PC-9 (cell line): ENCODE data around the gene SETD1B. TPM values are rescaled to one million over a fixed set of nuclear protein-coding genes. Genes with fewer than 3 reads are reported as not detected.
"Not testable (repeated sequence)": the region's sequence is repeated elsewhere in the genome, so short reads cannot be mapped to it uniquely, and the experiment has no call there.

Experiments used
- BruUV-seq: library from RNA; stranded (reverse); fragments of 400-500 nt; replicated peaks from 2 replicates; lab custom pipeline; 2021; lab: Mats Ljungman, UMichigan
- CTCF ChIA-PET: fragments of 300-600 bp; sonication (Branson Sonifier 250); formaldehyde crosslinking; loops from one replicate; lab custom pipeline; 2022; ENCODE audit warnings: antibody characterized with exemption; lab: Charles Lee
- POLR2A ChIA-PET: fragments of 300-600 bp; sonication (Branson Sonifier 250); formaldehyde crosslinking; loops from one replicate; lab custom pipeline; 2022; ENCODE audit warnings: antibody characterized with exemption; ENCODE audit not compliant: unreplicated experiment; lab: Charles Lee
- DNase-seq, 2 experiments: peaks; one replicate each; pipeline versions ENCODE4 v3.0.0 to v3.0.0-alpha.2; 2015 to 2022; ENCODE audit warnings: mixed read lengths in 1 of 2
- H2AFZ ChIP-seq: fragments of 200-600 bp; sonication (generic); 2 replicates; pipeline ENCODE4 v1.8.1; 2017; ENCODE audit warnings: antibody characterized with exemption
- H3F3A ChIP-seq: fragments of 200-600 bp; sonication (generic); 2 replicates; pipeline ENCODE4 v1.8.1; 2017; ENCODE audit warnings: antibody characterized with exemption, mild to moderate bottlenecking, low read depth; ENCODE audit not compliant: insufficient read depth
- H3K27ac ChIP-seq: fragments of 200-600 bp; sonication (generic); 2 replicates; pipeline ENCODE4 v1.6.1; 2016; ENCODE audit warnings: mixed run types
- H3K27me3 ChIP-seq: fragments of 200-600 bp; sonication (generic); 2 replicates; pipeline ENCODE4 v1.6.1; 2016; ENCODE audit warnings: low read depth, mixed run types; ENCODE audit not compliant: insufficient read depth
- H3K36me3 ChIP-seq: fragments of 200-600 bp; sonication (generic); 2 replicates; pipeline ENCODE4 v1.6.1; 2016; ENCODE audit warnings: low read depth, mixed run types
- H3K4me1 ChIP-seq: fragments of 200-600 bp; sonication (generic); replicated peaks from 2 replicates; pipeline ENCODE4 v1.6.1; 2016; ENCODE audit warnings: mixed run types; ENCODE audit not compliant: insufficient read depth
- H3K4me2 ChIP-seq: fragments of 200-600 bp; sonication (generic); 2 replicates; pipeline ENCODE4 v1.6.1; 2017; ENCODE audit warnings: mixed run types
- H3K4me3 ChIP-seq: fragments of 200-600 bp; sonication (generic); 2 replicates; pipeline ENCODE4 v1.6.1; 2016; ENCODE audit warnings: mixed run types
- H3K79me2 ChIP-seq: fragments of 200-600 bp; sonication (generic); 2 replicates; pipeline ENCODE4 v1.6.1; 2017; ENCODE audit warnings: low read depth, mixed run types
- H3K9me2 ChIP-seq: fragments of 200-600 bp; sonication (generic); 2 replicates; pipeline ENCODE4 v1.8.1; 2017; ENCODE audit warnings: mild to moderate bottlenecking; ENCODE audit not compliant: insufficient read depth
- H3K9me3 ChIP-seq: fragments of 200-600 bp; sonication (generic); 2 replicates; pipeline ENCODE4 v1.8.1; 2016; ENCODE audit warnings: low read depth; ENCODE audit not compliant: insufficient read depth
- H4K20me1 ChIP-seq: fragments of 200-600 bp; sonication (generic); 2 replicates; pipeline ENCODE4 v1.8.1; 2017; ENCODE audit not compliant: insufficient read depth
- EZH2 ChIP-seq: fragments of 200-600 bp; sonication (generic); IDR thresholded peaks from 2 replicates; pipeline ENCODE4 v1.8.0; 2017; ENCODE audit warnings: antibody characterized with exemption, low read depth
- intact Hi-C: fragments of 100-400 bp; cut with micrococcal nuclease; formaldehyde crosslinking; loops from one replicate; pipeline ENCODE4 v1.10.0; 2022; ENCODE audit not compliant: unreplicated experiment
- total RNA-seq: library from RNA; stranded (reverse); gene quantifications from 2 replicates; pipeline ENCODE4 v1.2.3, GENCODE V29; 2021
- TF ChIP-seq, protein P1 (sequence below): fragments of 200-600 bp; sonication (generic); conservative IDR thresholded peaks from 2 replicates; pipeline ENCODE4 v1.6.1; 2017; ENCODE audit warnings: mixed run types, antibody characterized with exemption, mild to moderate bottlenecking, moderate library complexity

The SETD1B gene
- total RNA-seq, 1 experiment from 2014 or later = 22.6 TPM

DNA sequence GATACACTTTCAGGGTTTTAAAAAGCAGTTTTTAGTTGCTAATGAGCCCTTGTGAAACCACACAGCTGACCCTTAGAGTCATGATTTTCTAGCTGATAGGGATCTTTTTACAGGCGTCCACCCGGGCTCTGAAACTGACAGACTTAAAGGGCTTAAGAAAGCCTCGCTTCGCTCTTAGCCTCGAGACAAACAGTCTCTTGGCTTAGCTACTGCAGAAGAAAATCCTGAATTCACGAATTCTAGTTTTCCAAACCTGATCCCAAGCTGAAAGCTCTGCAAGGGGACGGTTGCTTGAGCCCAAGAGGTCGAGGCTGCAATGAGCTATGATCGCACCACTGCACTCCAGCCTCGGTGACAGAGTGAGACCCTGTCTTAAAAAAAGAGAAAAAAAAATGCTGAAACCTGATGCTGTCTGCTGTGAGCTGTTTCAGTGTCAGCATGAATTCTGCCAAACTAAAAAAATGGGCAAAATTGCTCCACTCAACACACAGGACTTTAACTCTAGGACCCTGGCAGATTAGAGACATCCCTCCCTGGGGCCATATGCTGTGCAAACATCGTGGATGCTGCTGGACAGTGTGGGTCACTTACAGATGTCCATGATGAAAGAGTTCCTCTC lies 57.9 kb downstream of the SETD1B start:
- H3K36me3 ChIP-seq = no peaks in the 10 kb centered on the region
- H3K79me2 ChIP-seq = no peaks in the 10 kb centered on the region
- TF ChIP-seq, protein P1, sequence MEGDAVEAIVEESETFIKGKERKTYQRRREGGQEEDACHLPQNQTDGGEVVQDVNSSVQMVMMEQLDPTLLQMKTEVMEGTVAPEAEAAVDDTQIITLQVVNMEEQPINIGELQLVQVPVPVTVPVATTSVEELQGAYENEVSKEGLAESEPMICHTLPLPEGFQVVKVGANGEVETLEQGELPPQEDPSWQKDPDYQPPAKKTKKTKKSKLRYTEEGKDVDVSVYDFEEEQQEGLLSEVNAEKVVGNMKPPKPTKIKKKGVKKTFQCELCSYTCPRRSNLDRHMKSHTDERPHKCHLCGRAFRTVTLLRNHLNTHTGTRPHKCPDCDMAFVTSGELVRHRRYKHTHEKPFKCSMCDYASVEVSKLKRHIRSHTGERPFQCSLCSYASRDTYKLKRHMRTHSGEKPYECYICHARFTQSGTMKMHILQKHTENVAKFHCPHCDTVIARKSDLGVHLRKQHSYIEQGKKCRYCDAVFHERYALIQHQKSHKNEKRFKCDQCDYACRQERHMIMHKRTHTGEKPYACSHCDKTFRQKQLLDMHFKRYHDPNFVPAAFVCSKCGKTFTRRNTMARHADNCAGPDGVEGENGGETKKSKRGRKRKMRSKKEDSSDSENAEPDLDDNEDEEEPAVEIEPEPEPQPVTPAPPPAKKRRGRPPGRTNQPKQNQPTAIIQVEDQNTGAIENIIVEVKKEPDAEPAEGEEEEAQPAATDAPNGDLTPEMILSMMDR = no peak
- no peak for TF ChIP-seq EZH2
- no peak overlapping the region for H3K4me3 ChIP-seq
- no peaks in the 10 kb centered on the region for H3K4me1 ChIP-seq
- BruUV-seq = no TSS peak
- H3F3A ChIP-seq = no peaks in the 10 kb centered on the region
- POLR2A ChIA-PET = no interaction called here
- no peaks in the 10 kb centered on the region for H3K9me3 ChIP-seq
- H2AFZ ChIP-seq = no peak overlapping the region
- intact Hi-C loops = no loop called here
- H3K27me3 ChIP-seq = no peaks in the 10 kb centered on the region
- CTCF ChIA-PET = no interaction called here
- no peaks in the 10 kb centered on the region for H4K20me1 ChIP-seq
- H3K4me2 ChIP-seq = no peak overlapping the region
- DNase-seq = no peak
- no peak overlapping the region for H3K27ac ChIP-seq
- no peaks in the 10 kb centered on the region for H3K9me2 ChIP-seq

GRCh38 chr12:121866331-121866730 lies 62.5 kb downstream of the SETD1B start:
- no peaks in the 10 kb centered on the region for H3K4me1 ChIP-seq
- no peaks in the 10 kb centered on the region for H3K9me2 ChIP-seq
- no peak overlapping the region for H2AFZ ChIP-seq
- no peaks in the 10 kb centered on the region for H4K20me1 ChIP-seq
- no peak for DNase-seq
- H3K4me2 ChIP-seq = no peak overlapping the region
- H3K4me3 ChIP-seq = no peak overlapping the region
- POLR2A ChIA-PET = interaction anchor here (0.7 kb wide), 1 partner anchor 440 kb away, joined by 4 read pairs; no protein-coding TSS in a partner anchor
- no peaks in the 10 kb centered on the region for H3K79me2 ChIP-seq
- CTCF ChIA-PET = no interaction called here
- H3K27ac ChIP-seq = no peak overlapping the region
- H3K36me3 ChIP-seq = no peaks in the 10 kb centered on the region
- no peaks in the 10 kb centered on the region for H3F3A ChIP-seq
- BruUV-seq = no TSS peak
- intact Hi-C loops = no loop called here
- H3K9me3 ChIP-seq = no peaks in the 10 kb centered on the region
- TF ChIP-seq EZH2 = no peak
- TF ChIP-seq, protein P1 = no peak
- H3K27me3 ChIP-seq = no peaks in the 10 kb centered on the region

GRCh38 chr12:121869229-121869628 lies 65.4 kb downstream of the SETD1B start:
- intact Hi-C loops, H4K20me1 ChIP-seq, BruUV-seq, H3K27me3 ChIP-seq, DNase-seq, H3K9me3 ChIP-seq, H3K79me2 ChIP-seq, H3K4me2 ChIP-seq, H3K4me1 ChIP-seq, POLR2A ChIA-PET, CTCF ChIA-PET, H2AFZ ChIP-seq, H3K36me3 ChIP-seq, H3F3A ChIP-seq, H3K27ac ChIP-seq, H3K4me3 ChIP-seq, H3K9me2 ChIP-seq: not testable (repeated sequence)

GRCh38 chr12:121871467-121871866 lies 67.7 kb downstream of the SETD1B start:
- POLR2A ChIA-PET = no interaction called here
- intact Hi-C loops = no loop called here
- no peak for TF ChIP-seq EZH2
- TF ChIP-seq, protein P1 = no peak
- DNase-seq = no peak
- no peak overlapping the region for H3K27ac ChIP-seq
- CTCF ChIA-PET = no interaction called here
- no peaks in the 10 kb centered on the region for H3K9me2 ChIP-seq
- H4K20me1 ChIP-seq = no peaks in the 10 kb centered on the region
- BruUV-seq = no TSS peak
- H3K9me3 ChIP-seq = no peaks in the 10 kb centered on the region
- H3K4me3 ChIP-seq = no peak overlapping the region
- H3K79me2 ChIP-seq = no peaks in the 10 kb centered on the region
- H3F3A ChIP-seq = no peaks in the 10 kb centered on the region
- no peak overlapping the region for H3K4me2 ChIP-seq
- no peaks in the 10 kb centered on the region for H3K27me3 ChIP-seq
- H2AFZ ChIP-seq = no peak overlapping the region
- no peaks in the 10 kb centered on the region for H3K36me3 ChIP-seq
- no peaks in the 10 kb centered on the region for H3K4me1 ChIP-seq
